HUES48 (cell line): ENCODE results near the gene HIPK2.

ENCODE experiments used
- H3K27ac ChIP-seq: one replicate; pipeline ENCODE4 v1.7.0; 2013; ENCODE audit warnings: low read depth, low read length, inconsistent platforms
- H3K27me3 ChIP-seq: 2 replicates; pipeline ENCODE4 v1.6.1; 2013; ENCODE audit warnings: mild to moderate bottlenecking, low read length; ENCODE audit not compliant: control insufficient read depth, insufficient read depth
- H3K36me3 ChIP-seq: 2 replicates; pipeline ENCODE4 v1.6.1; 2013; ENCODE audit warnings: low read length; ENCODE audit not compliant: control insufficient read depth, insufficient read depth
- H3K4me1 ChIP-seq: 2 replicates; pipeline ENCODE4 v1.6.1; 2013; ENCODE audit warnings: mild to moderate bottlenecking, low read length; ENCODE audit not compliant: control insufficient read depth, insufficient read depth
- H3K4me3 ChIP-seq: 2 replicates; pipeline ENCODE4 v1.5.1; 2013; ENCODE audit warnings: mild to moderate bottlenecking, low read depth, low read length
- H3K9ac ChIP-seq: 2 replicates; pipeline ENCODE4 v1.6.1; 2013; ENCODE audit warnings: mild to moderate bottlenecking, low read depth, low read length, moderate library complexity
- H3K9me3 ChIP-seq: 2 replicates; pipeline ENCODE4 v1.6.1; 2013; ENCODE audit warnings: low read length; ENCODE audit not compliant: control insufficient read depth, insufficient read depth

HIPK2 gene

GRCh38 chr7:139743967-139744767 is 33.6 kb downstream of the HIPK2 start:
- no peaks in the 10 kb centered on the region for H3K9me3 ChIP-seq
- H3K27ac ChIP-seq, result no peak overlapping the region
- no peaks in the 10 kb centered on the region for H3K36me3 ChIP-seq
- H3K27me3 ChIP-seq, result no peaks in the 10 kb centered on the region
- no peak overlapping the region for H3K9ac ChIP-seq
- H3K4me3 ChIP-seq, result no peak overlapping the region
- peaks cover 13% of the 10 kb centered on the region for H3K4me1 ChIP-seq

DNA sequence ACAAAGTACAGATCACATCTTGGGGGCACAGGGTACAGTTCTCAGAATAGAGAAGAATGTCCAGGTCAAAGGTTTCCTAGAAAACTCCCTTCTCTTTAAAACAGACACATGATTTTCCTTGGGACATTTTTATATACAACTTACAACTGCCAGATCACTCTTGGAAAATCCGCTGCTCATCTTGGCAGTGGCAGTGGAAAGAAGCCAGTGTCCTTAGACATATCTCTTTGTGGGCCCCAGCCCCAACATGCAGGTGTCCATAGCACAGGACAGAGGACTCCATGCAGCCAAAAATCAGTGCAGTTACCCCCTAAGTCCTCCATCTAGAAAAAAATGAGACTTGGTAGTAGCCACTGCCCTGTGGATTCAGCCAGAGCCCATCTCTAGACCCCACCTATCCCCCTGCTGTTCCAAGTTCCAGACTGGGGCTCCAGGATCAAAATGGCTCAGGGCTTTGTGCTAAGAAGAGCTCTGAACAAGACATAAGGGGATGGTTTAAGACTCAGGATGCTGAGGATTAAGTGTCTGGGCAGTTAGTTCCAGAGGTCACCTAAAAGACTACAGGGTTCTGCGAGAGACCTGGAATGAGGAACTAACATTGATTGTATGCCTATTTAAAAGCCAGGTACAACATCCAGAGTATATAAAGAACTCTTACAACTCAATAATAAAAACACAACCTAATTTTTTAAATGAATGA is 34.4 kb downstream of the HIPK2 start:
- Histone ChIP-seq H3K4me3 (no peak overlapping the region), H3K27ac (no peak overlapping the region), H3K36me3 (no peaks in the 10 kb centered on the region), H3K9ac (no peak overlapping the region), H3K9me3 (no peaks in the 10 kb centered on the region), H3K27me3 (no peaks in the 10 kb centered on the region), H3K4me1 (peaks cover 13% of the 10 kb centered on the region)

DNA sequence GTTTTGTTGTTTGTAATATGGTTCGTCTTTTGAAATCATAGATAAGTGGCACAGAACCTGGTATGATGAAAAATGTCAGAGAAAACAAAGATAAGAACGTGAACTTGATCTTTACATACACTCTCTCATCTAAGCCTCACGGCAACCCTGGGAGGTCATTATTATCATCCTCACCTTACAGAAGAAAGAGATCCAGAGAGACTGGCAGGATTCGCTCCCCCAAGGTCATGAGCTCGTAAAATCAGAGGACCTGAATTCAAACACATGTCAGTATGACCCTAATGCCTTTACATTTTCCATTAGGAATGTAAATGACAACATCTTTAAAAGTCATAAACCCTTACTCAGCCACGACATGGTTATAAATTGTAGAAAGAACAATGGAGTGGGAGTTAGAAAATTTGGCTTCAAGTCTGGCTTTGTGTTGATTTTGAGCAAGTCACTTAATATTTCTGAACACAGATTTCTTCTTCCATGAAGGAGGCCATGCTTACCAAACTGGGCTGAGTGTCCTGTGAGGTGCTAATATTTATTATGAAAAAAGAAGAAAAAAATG is 35.9 kb downstream of the HIPK2 start:
- Histone ChIP-seq H3K27me3 (no peaks in the 10 kb centered on the region), H3K4me1 (peaks cover 21% of the 10 kb centered on the region), H3K9me3 (no peaks in the 10 kb centered on the region), H3K36me3 (no peaks in the 10 kb centered on the region), H3K4me3 (no peak overlapping the region), H3K27ac (no peak overlapping the region), H3K9ac (no peak overlapping the region)

GRCh38 chr7:139741239-139741638 is 36.6 kb downstream of the HIPK2 start:
- Histone ChIP-seq H3K9me3 (no peaks in the 10 kb centered on the region), H3K4me1 (peaks cover 19% of the 10 kb centered on the region), H3K36me3 (no peaks in the 10 kb centered on the region), H3K27me3 (no peaks in the 10 kb centered on the region), H3K9ac (no peak overlapping the region), H3K4me3 (no peak overlapping the region), H3K27ac (no peak overlapping the region)

DNA sequence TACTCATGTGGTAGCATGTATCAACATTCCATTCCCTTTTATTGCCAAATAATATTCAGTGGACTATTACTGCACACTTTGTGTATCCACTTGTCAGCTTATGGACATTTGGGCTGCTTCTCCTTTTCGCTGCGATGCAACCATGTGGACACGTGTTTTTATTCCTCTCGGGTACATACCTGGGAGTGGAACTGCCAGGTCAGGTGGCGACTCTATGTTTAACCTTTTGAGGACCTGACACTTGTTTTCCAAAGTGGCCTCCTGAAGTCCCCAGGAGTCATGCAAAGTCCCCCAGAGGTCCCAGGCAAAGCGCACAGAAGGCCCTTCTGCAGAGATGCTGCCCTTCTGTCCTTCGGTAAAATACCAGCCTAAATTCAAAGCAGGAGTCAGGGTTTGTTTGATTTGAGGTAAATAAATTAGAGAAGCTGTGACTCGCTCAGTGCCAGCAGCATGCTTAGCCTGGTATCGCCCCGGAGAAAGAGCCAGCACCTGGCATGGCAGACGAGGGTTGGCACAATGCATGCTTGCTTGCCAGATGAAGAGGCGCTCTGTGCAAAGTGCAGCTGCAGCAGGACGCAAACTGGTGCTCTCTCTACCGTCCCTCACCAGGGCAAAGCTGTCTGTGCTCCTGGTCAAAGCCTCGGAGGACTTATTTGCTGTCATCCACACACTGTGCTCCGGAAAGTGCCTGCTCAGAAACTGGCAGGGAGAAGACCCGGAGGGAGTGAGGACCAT is 37.8 kb downstream of the HIPK2 start:
- Histone ChIP-seq H3K36me3 (no peaks in the 10 kb centered on the region), H3K4me1 (peaks cover 7% of the 10 kb centered on the region; the same call in 1 of the 2 replicates), H3K27ac (no peak overlapping the region)

GRCh38 chr7:139738772-139739171 is 39.0 kb downstream of the HIPK2 start:
- H3K27me3 ChIP-seq, result no peaks in the 10 kb centered on the region
- H3K27ac ChIP-seq, result no peak overlapping the region
- no peaks in the 10 kb centered on the region for H3K9me3 ChIP-seq
- no peak overlapping the region for H3K9ac ChIP-seq
- H3K4me3 ChIP-seq, result no peak overlapping the region
- H3K4me1 ChIP-seq, result peaks cover 7% of the 10 kb centered on the region; the same call in 1 of the 2 replicates
- no peaks in the 10 kb centered on the region for H3K36me3 ChIP-seq

More for the DNA sequence above, 37.8 kb downstream of the HIPK2 start:
- Histone ChIP-seq H3K9ac (no peak overlapping the region), H3K9me3 (no peaks in the 10 kb centered on the region), H3K4me3 (no peak overlapping the region), H3K27me3 (no peaks in the 10 kb centered on the region)

GRCh38 chr7:139738101-139738489 is 39.7 kb downstream of the HIPK2 start:
- no peaks in the 10 kb centered on the region for H3K36me3 ChIP-seq
- peaks cover 7% of the 10 kb centered on the region; the same call in 1 of the 2 replicates for H3K4me1 ChIP-seq
- no peaks in the 10 kb centered on the region for H3K9me3 ChIP-seq
- no peaks in the 10 kb centered on the region for H3K27me3 ChIP-seq
- no peak overlapping the region for H3K9ac ChIP-seq
- no peak overlapping the region for H3K4me3 ChIP-seq
- no peak overlapping the region for H3K27ac ChIP-seq

DNA sequence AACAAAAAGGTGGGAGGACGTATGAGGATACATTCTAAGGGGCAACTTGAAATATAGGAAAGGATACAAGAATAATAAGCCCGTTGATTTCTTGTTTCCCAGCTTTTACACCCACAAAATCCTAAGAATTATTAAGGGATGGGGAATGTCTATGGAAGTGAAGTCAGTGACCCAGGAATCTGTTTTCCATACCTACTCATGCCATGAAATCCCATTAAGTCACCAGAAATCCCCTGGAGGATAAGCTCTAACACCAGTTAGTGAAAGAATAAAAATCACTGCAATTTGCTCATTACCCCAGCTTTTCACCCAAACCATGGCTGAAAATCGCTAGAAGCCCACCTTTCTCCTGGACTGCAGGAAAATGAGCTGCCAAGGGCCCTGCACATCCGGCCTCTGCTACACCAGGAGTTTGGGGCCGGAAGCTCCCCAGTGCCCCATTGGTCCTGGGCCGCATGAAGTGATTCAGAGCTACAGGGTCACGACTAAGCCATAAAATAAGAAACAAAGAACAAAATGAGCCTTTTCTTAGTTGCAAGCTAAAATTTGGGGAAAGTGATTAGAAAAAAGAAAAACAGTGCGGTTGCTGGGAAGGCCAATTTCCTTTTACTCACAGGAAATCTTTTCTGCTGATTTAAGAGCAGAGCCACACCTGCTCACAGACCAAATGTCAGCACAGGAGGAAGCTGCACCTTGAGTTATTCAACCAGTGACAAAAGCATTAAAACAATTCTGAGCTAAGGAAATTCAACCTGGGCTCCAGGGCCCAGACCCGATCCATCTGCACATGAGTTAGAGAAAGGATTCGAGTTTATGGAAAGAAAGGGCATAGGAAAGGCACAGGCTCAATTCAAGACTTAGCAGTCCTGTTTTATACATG is 40.3 kb downstream of the HIPK2 start:
- no peak overlapping the region for H3K27ac ChIP-seq
- H3K4me1 ChIP-seq, result peaks cover 7% of the 10 kb centered on the region; the same call in 1 of the 2 replicates
- no peaks in the 10 kb centered on the region for H3K27me3 ChIP-seq
- no peak overlapping the region for H3K9ac ChIP-seq
- H3K9me3 ChIP-seq, result no peaks in the 10 kb centered on the region
- H3K36me3 ChIP-seq, result no peaks in the 10 kb centered on the region
- no peak overlapping the region for H3K4me3 ChIP-seq

DNA sequence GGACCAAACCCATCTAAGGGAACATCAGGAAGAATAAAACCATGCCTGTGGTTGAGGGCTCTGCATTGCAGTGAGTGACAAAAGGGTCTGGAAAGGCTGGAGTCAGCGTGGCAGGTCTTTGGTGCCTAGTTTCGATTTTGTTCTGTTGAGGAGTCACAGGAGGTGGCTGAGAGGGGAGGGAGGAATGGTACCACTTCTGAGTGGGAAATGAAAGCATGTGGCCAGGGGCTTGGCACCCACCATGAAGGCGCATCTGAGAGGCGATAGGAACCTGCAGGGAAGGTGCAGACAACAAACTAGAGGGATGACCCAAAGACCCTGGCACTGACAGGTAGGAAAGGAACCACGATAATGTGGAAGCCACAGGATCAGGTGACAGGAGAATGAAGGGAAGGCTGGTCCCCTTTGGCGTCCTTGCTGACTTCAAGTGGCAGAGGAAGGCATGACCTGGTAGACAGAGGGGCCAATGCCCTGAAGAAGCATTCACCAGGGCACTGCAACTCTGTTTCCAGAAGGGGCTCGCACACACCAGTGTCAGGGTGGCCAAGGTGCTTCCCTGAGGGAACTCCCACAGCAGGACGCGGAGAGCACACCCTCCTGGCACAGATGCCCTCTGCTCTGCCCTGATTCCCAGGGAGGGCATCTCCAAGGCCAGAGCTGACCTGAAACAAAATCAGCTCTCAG is 41.7 kb downstream of the HIPK2 start:
- H3K27ac ChIP-seq, result no peak overlapping the region
- no peaks in the 10 kb centered on the region for H3K36me3 ChIP-seq
- no peaks in the 10 kb centered on the region for H3K27me3 ChIP-seq
- no peaks in the 10 kb centered on the region for H3K9me3 ChIP-seq
- H3K4me3 ChIP-seq, result no peak overlapping the region
- no peak overlapping the region for H3K9ac ChIP-seq
- peaks cover 12% of the 10 kb centered on the region for H3K4me1 ChIP-seq

DNA sequence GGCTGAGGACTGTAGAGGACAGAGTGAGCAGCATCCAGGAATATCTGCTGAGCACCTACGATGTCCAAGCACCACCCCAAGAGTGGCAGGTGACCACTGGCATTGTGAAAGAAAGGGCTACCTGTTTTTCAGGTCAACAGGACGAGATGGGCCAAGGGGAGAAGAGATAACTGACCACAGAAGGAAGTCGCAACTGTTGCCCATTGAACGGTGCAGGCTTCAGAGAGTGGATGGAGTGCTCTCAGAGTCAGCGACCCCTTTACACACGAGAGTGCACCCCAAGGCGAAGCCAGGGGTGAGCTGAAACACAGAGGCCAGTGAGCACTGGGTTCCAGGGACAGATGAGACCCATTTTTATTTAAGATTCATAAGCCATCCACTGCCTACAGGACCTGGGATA is 42.3 kb downstream of the HIPK2 start:
- Histone ChIP-seq H3K9me3 (no peaks in the 10 kb centered on the region), H3K9ac (no peak overlapping the region), H3K36me3 (no peaks in the 10 kb centered on the region), H3K4me3 (no peak overlapping the region), H3K4me1 (peaks cover 14% of the 10 kb centered on the region), H3K27ac (no peak overlapping the region), H3K27me3 (no peaks in the 10 kb centered on the region)
